SU-DHL-6 (cell line): ENCODE measurements around the gene LAMA2.

Source experiments
- CTCF ChIP-seq: fragments of 200-600 bp; sonication (generic); IDR thresholded peaks from one replicate; pipeline ENCODE4 v1.5.1; 2017; ENCODE audit warnings: antibody characterized with exemption, mild to moderate bottlenecking, low read length, moderate library complexity; ENCODE audit not compliant: insufficient read depth, poor library complexity, severe bottlenecking
- EZH2phosphoT487 ChIP-seq: fragments of 200-600 bp; sonication (generic), shearing (Covaris generic); conservative IDR thresholded peaks from 2 replicates; pipeline ENCODE4 v1.6.1; 2018; ENCODE audit warnings: mild to moderate bottlenecking, antibody characterized with exemption, low read length, moderate library complexity, mixed read lengths

GRCh38 chr6:129238991-129239390, 356.1 kb downstream of the LAMA2 start:
- TF ChIP-seq CTCF: no peak
- no peak for TF ChIP-seq EZH2phosphoT487
